ENCODE data around the gene DENND4A.

DNA sequence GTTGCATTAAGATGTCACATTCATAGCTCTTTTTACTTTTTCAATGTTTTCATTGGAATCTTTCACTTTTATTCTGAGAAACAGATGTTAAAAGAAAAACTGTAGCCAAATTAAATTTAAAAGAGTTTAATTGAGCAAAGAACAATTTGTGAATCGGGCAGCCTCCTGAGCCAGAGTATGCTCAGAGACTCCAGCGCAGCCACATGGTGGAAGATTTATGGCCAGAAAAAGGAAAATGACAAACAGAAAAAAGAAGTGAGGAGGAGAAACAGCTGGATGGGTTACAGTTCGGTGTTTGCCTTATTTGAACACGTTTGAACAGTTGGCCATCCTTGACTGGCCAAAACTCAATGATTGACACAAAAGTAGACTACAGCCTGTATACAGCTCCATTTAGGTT is 43.4 kb upstream of the DENND4A start:
- TF ChIP-seq GATA3 (IDR thresholded peaks at IDR 0.05; ENCODE audit: low read depth, low read length) (no peak), GATA2 (IDR thresholded peaks at IDR 0.05; ENCODE audit: low read depth, low read length) (no peak)
